Fibroblast of pulmonary artery (primary cell): ENCODE measurements around the gene PIGO.

Experiments used
- DNase-seq: peaks from one replicate; pipeline ENCODE4 v3.0.0-alpha.2; 2010; ENCODE audit warnings: low read depth
- H3K4me3 ChIP-seq: replicated peaks from 2 replicates; pipeline ENCODE4 v1.5.1; 2011; ENCODE audit warnings: low read depth, mild to moderate bottlenecking, control low read depth, low read length, moderate library complexity
- TF ChIP-seq, protein P1 (sequence below): IDR thresholded peaks from 2 replicates; pipeline ENCODE4 v1.5.1; 2011; ENCODE audit warnings: mild to moderate bottlenecking, control low read depth, low read length, inconsistent platforms; ENCODE audit errors: missing control alignments

Gene PIGO

DNA sequence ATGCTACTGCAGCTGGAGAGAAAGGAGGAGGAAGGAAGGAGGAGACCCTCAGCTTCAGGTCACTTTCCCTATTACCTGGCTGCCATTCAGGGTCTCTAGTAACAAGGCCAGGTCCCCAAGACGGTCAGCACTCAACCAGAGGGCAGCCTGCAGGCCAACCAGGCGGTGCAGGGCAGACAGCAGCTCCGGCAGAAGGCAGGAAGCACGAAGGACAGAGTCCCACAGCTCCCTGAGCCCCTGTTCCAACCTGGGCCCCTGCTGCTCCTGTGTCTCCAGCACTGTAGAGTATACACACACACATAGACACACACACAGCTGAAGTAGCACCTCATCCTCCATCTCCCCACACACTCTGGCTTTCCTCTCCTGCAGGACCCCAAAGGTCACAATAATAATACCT is 18.3 kb downstream of the PIGO start:
- no peak overlapping the region for H3K4me3 ChIP-seq
- DNase-seq: no peak
- TF ChIP-seq, protein P1, sequence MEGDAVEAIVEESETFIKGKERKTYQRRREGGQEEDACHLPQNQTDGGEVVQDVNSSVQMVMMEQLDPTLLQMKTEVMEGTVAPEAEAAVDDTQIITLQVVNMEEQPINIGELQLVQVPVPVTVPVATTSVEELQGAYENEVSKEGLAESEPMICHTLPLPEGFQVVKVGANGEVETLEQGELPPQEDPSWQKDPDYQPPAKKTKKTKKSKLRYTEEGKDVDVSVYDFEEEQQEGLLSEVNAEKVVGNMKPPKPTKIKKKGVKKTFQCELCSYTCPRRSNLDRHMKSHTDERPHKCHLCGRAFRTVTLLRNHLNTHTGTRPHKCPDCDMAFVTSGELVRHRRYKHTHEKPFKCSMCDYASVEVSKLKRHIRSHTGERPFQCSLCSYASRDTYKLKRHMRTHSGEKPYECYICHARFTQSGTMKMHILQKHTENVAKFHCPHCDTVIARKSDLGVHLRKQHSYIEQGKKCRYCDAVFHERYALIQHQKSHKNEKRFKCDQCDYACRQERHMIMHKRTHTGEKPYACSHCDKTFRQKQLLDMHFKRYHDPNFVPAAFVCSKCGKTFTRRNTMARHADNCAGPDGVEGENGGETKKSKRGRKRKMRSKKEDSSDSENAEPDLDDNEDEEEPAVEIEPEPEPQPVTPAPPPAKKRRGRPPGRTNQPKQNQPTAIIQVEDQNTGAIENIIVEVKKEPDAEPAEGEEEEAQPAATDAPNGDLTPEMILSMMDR: no peak

DNA sequence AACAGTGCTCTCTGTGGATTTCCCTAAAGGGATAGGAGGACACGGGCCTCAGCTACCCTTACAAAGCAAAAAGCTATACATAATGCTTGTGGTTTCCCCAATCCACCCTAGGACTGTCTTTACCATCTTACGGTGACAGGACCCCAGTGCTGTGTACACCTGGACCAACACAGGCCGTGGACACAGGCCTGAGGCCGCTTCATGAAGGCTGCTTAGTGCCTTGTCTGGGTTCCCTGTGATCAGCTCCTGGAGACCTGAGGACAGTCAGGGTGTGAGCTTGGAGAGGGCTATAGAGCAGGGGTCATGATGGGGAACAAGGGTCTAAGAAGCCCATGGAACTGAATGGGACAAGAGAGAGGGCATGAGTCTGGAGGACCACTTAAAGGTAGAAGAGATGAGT is 19.5 kb downstream of the PIGO start:
- H3K4me3 ChIP-seq: no peak overlapping the region
- TF ChIP-seq, protein P1: no peak
- DNase-seq: no peak

DNA sequence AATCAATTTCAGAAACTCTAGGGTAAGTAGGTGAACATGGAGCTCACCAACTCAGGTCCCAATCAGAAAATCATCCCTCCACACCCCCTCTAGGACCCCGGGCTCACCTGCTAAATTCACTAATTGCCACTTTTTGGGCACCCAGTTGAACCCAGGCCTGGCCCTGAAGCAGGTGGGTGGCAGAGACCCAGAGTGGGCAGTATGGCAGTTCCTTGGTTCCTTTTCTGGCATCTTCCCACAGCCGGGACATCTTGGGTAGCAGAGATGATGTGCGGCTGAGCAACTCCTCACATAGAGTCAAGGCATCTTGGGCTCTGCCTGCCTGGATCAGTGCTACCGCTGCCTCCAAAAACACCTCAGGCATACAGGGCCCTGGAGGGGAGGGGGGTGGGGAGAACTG is 21.0 kb downstream of the PIGO start:
- DNase-seq: no peak
- H3K4me3 ChIP-seq: no peak overlapping the region
- TF ChIP-seq, protein P1: no peak

DNA sequence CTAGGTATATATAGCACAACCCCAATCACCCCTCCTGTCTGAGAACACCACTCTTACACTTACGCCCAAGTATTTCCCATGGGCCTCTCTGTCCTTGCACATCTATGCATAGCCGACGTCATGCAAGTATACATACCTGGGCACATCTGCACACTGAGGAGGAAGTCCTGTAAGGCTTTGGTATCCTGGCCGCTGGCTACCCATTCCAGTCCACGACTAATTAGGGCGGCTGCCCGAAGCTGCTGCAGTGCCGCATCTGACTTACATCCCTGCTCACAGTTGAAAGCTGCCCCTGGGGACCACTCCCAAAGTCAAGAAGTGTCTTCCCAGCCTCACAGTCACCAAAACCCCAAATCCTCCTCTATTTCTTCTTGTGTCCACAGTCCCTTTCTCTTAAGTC is 21.6 kb downstream of the PIGO start:
- no peak overlapping the region for H3K4me3 ChIP-seq
- TF ChIP-seq, protein P1: no peak
- DNase-seq: no peak

DNA sequence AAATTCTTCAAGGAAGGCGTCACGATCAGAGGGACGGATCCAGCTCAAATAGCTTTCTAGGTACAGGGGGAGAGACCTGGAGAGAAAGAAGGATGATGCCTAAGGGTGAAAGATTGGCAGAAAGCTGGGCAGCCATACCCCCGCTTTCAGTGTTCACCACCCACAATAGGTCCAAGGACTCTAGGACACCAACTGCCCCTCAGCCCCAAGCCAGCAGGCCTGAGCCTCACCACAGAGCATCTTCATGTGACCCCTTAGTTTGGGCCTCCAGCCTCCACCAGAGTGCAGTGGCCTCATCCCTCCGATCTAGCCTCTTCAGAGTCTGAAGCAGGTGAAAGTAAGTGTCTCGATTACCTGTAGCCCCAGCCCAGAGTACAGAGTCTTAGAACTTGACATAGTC is 22.2 kb downstream of the PIGO start:
- DNase-seq: no peak
- no peak overlapping the region for H3K4me3 ChIP-seq
- TF ChIP-seq, protein P1: no peak

DNA sequence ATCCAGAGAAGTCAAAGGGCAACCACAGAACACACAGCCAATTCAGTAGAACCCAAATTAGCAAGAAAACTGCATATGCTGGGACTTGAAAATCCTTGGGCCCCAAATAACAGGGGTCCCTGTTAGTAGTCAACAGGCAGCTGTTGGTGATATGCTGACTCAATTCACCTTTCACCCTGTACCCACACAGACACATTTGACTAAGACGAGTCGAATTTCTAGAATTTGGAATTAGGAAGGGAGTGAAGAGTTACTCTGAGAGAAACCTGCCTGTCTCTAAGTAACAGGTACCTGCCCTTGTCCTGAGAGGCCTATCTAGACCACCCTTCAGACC is 23.1 kb downstream of the PIGO start:
- DNase-seq: no peak
- TF ChIP-seq, protein P1: no peak
- no peak overlapping the region for H3K4me3 ChIP-seq

DNA sequence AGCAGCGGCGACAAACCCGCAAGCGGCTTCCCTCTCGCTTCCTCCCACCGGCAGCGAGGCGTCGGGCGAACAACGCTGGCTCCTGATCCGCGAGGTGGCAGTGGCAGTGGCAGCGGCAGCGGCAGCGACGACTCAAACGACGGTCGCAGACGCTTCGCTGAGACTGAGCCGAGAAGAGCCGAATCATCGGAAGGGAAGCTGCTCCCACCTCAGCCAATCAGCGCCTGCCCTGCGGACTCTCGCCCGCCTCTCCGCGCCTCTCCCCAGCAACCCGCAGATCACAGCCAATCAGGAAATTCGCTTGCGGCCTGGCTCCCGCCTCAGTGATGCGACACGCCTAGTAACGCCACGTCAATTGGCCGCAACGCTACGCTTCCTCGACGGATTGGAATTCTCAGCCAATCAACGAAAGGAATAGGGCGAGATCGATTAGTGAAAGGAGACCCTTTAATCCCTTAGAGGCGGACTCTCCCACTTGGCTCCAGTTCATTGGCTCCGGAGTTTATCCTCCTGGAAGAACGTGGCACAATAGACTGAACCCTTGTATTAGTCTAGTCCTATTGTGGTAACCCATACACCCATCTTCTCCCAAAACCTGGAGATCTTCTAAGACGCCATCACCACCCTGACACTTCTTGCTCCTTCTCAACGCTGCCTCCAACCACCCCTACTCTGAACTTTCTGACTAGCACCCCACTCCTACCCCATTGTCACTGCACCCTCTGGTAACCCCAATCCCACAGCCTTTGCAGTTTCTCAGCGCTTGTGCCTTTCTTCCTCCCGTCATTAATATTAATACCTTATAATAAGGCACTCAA is 23.7 kb downstream of the PIGO start, which contains the start of gene VCP:
Gene VCP, minus strand, starts transcription at position 165 of the 818 bp plus-strand sequence. CDS start 272 bp downstream, outside the sequence.
- TF ChIP-seq, protein P1: no peak
- peak within 1 kb of the TSS; percentile 97 for H3K4me3 ChIP-seq
- DNase-seq: peak; percentile 100
